ENCODE measurements around the gene IL20RB.

The IL20RB gene

DNA sequence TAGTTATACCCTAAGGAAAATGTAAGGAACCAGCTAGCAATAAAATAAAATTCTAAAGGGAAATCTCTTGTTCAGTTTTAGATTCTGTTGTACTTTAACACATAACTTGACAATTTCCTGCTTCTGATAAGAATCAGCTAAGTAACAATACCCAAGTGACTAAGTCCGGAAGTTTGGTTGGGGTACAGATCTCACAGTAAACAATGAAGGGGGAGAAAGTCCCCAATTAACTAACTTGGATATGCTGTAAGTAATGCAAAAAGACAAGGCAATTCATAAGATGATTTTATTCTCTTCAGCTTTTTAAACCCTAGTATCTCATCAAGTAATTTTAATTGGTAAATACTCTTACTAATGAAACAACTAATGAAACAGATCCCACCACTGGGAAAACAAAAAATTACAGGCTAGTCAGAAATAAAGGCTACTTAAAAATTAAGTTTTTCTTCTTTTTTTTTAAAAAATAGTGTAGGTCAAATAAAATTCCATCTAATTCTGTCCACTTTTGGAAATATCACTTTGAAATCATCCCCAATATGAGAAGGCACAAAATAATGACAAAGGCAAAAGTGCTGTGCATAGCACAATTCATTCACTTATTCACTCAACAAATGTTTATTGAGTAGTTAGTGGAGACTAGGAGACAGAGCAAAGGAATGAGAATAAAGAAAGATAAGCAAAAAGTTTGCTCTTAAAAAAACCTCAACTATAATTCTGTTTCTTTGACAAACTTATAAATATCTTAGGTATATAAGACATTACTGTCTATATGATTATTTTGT is 37.8 kb upstream of the IL20RB start:
- TF ChIP-seq, protein P1, sequence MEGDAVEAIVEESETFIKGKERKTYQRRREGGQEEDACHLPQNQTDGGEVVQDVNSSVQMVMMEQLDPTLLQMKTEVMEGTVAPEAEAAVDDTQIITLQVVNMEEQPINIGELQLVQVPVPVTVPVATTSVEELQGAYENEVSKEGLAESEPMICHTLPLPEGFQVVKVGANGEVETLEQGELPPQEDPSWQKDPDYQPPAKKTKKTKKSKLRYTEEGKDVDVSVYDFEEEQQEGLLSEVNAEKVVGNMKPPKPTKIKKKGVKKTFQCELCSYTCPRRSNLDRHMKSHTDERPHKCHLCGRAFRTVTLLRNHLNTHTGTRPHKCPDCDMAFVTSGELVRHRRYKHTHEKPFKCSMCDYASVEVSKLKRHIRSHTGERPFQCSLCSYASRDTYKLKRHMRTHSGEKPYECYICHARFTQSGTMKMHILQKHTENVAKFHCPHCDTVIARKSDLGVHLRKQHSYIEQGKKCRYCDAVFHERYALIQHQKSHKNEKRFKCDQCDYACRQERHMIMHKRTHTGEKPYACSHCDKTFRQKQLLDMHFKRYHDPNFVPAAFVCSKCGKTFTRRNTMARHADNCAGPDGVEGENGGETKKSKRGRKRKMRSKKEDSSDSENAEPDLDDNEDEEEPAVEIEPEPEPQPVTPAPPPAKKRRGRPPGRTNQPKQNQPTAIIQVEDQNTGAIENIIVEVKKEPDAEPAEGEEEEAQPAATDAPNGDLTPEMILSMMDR (IDR thresholded peaks at IDR 0.05; ENCODE audit: borderline replicate concordance, insufficient read depth, low read depth, low read length), result no peak
- H3K4me3 ChIP-seq (ENCODE audit: low read depth, low read length), result no peak overlapping the region

- TF ChIP-seq, protein P1 (IDR thresholded peaks at IDR 0.05; ENCODE audit: borderline replicate concordance, insufficient read depth, low read depth, low read length), result no peak
- no peak overlapping the region for H3K4me3 ChIP-seq (ENCODE audit: low read depth, low read length)
These were observed 36.7 kb upstream of the IL20RB start for GRCh38 chr3:136920904-136921611.

DNA sequence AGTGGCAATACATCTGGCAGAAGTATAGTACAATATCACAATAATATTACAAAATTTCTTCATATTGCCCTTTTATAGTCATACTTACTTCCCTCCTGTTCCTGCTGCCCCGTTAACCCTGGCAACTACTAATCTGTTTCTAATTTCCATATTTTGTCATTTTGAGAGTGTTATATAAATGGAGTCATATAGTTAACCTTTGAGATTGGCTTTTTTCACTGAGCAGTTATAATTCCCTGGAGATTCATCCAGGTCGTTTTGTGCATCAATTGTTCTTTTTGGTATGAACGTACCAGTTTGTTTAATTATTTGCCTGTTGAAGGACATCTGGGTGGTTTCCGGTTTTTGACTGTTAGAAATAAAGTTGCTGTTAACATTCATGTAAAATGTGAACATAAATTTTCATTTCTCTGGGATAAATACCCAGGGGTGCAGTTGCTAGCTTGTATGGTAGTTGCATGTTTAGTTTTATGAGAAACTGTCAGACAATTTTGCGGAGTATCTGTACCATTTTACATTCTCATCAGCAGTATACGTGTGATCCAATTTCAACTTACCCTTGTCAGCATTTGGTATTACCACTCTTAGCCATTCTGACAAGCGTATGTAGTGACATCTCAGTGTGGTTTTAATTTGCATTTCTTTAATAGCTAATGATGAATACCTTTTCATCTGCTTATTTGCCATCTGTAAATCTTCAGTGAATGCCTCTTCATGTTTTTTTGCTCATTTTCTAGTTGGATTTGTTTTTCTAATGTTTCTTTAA is 32.2 kb upstream of the IL20RB start:
- no peak overlapping the region for H3K4me3 ChIP-seq (ENCODE audit: low read depth, low read length)
- TF ChIP-seq, protein P1 (IDR thresholded peaks at IDR 0.05; ENCODE audit: borderline replicate concordance, insufficient read depth, low read depth, low read length), result no peak

- no peak overlapping the region for H3K4me3 ChIP-seq (ENCODE audit: low read depth, low read length)
- TF ChIP-seq, protein P1 (IDR thresholded peaks at IDR 0.05; ENCODE audit: borderline replicate concordance, insufficient read depth, low read depth, low read length), result no peak
These were observed 29.5 kb upstream of the IL20RB start for GRCh38 chr3:136928240-136928639.

GRCh38 chr3:136929977-136930670 is 27.7 kb upstream of the IL20RB start:
- TF ChIP-seq, protein P1 (IDR thresholded peaks at IDR 0.05; ENCODE audit: borderline replicate concordance, insufficient read depth, low read depth, low read length), result no peak
- H3K4me3 ChIP-seq (ENCODE audit: low read depth, low read length), result no peak overlapping the region

DNA sequence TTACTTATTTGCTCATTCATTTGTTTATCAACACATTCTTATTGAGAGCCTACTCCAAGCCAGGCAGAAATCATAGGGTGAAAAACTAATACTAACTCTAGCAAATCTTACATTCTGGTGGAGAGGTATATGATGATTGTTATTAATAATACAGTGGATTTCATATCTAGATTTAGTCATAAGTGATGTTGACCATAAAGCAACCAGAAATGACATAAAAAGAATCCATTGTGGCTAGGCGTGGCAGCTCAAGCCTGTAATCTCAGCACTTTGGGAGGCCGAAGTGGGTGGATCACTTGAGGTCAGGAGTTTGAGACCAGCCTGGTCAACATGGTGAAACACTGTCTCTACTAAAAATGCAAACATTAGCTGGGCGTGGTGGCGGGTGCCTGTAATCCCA is 26.2 kb upstream of the IL20RB start:
- TF ChIP-seq, protein P1 (IDR thresholded peaks at IDR 0.05; ENCODE audit: borderline replicate concordance, insufficient read depth, low read depth, low read length), result no peak
- no peak overlapping the region for H3K4me3 ChIP-seq (ENCODE audit: low read depth, low read length)
